GM18508 (cell line): ENCODE measurements around the gene GADL1.

Experiments
- ATAC-seq: cut with Tn5 transposase; IDR thresholded peaks from one replicate; pipeline ENCODE4 v1.9.1; 2021; ENCODE audit warnings: moderate number of reproducible peaks; ENCODE audit not compliant: insufficient read depth, unreplicated experiment

GADL1 gene, protein sequence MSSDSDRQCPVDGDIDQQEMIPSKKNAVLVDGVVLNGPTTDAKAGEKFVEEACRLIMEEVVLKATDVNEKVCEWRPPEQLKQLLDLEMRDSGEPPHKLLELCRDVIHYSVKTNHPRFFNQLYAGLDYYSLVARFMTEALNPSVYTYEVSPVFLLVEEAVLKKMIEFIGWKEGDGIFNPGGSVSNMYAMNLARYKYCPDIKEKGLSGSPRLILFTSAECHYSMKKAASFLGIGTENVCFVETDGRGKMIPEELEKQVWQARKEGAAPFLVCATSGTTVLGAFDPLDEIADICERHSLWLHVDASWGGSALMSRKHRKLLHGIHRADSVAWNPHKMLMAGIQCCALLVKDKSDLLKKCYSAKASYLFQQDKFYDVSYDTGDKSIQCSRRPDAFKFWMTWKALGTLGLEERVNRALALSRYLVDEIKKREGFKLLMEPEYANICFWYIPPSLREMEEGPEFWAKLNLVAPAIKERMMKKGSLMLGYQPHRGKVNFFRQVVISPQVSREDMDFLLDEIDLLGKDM

DNA sequence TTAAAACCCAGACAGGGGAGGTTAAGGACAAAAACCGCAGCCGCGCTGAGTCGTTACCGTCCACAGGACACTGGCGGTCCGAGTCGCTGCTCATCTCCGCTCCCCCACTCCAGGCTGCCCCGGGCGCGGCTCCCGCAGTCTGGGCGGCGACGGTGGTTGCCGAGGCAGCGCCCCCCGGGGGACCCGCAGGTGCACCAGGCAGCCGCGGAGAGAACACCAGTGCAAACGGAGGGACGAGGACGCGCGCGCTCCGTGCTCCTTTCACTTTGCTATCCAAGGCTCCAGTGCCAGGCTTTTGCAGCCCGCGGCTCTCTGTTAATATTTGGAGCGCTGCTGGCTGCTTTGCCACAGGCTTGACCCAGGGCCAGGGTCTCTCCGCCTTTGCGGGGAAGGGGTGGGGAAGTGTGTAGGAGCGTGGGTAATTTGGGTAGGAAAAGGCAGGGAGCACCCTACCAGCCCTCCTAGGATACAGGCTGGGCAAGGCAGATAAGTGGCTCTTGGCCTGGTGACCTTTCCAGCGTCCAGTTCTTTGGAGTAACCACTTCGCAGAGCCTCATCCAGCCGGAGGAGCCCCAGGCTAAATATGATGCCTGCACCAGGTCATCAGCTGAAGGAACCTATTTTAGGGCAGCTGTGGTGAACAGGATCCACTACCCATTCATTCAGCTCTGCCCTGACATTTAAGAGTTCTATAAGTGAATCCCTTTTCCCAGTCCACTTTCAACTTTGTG, at the start of gene GADL1:
Gene GADL1 (minus strand): TSS at position 141 of the 731 bp plus-strand sequence. CDS start 47 bp downstream, at position 94.
- no peak for ATAC-seq

DNA sequence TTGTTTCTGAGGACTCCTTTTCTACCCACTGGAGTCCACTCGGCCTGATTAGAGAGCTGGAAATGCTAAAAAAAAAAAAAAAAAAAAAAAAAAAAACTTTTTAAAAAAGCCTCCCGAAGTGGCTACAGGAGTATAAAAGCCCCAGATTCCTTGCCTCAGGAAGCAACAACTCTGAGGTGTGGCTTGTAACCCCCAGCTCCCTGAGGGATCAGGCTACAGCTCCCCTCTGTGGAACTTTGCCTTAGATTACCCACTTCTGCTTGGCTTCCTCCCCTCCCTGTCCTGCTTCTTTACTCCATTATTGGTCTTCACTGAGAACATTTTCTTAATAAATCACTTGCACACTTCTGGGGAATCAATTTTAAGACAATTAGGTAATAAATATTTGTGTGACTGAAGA, 49.7 kb upstream of the GADL1 start:
- ATAC-seq: no peak

DNA sequence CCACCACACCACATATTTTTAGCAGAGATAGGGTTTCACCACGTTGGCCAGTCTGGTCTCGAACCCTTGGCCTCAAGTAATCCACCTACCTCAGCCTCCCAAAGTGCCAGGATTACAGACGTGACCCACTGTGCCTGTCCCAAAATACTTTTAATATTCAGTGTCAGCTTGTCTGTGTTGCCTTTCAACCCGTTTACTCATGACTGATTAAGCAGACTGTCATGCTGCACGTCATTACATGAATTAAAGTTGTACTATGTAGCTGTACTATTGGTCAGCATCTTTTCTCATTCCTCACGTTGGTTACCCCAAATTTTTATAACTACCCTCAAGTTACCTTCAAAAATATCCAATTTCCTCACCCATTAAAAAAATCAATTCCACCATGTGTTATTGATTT, 48.7 kb upstream of the GADL1 start:
- ATAC-seq: no peak

DNA sequence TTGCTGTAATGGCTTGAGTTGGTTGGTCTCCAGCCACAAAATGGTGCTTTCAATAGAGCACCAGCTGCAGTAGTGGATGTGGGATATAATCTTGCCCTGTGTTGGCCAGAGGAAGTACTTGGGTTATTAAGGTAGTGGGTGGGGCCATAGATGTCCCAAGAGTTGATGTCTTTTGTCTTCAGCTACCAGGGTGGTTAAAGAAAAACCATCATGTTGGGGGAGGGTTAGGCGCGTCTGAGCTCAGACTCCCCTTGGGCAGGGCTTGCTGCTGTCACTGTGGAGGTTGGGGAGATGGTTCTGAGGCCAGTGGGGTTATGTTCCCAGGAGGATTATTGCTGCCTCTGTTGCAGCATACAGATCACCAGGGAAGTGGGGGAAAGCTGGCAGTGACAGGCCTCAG, 46.9 kb upstream of the GADL1 start:
- no peak for ATAC-seq

DNA sequence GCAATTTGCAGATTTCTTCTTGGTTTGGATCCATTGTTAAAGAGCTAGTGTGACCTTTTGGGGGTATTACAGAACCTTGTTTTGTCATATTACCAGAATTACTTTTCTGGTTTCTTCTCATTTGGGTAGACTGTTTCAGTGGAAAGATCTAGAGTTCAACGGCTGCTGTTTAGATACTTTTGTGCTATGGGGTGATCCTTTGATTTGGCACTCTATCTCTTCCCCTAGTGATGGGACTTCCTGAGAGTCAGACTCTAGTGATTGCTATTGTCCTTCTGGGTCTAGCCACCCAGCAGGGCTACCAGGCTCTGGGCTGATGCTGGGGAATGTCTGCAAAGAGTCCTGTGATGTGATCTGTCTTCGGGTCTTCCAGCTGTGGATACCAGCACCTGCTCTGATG, 46.3 kb upstream of the GADL1 start:
- no peak for ATAC-seq

DNA sequence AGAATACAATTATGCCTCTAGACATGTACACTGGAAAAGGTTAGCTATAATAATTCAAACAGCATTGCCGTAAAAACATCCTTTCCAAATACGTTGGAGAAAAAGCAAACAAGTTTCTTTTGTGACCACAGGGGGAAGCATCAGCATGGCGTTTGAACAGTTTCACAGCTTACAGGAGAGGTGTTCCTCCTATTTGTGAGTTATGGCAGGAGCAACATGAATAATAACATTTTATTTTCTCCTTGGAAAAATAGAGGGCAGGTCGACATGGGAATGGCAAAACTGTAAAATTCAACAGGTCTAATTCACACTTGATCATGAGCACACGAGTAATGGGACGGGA, 39.7 kb upstream of the GADL1 start:
- no peak for ATAC-seq

DNA sequence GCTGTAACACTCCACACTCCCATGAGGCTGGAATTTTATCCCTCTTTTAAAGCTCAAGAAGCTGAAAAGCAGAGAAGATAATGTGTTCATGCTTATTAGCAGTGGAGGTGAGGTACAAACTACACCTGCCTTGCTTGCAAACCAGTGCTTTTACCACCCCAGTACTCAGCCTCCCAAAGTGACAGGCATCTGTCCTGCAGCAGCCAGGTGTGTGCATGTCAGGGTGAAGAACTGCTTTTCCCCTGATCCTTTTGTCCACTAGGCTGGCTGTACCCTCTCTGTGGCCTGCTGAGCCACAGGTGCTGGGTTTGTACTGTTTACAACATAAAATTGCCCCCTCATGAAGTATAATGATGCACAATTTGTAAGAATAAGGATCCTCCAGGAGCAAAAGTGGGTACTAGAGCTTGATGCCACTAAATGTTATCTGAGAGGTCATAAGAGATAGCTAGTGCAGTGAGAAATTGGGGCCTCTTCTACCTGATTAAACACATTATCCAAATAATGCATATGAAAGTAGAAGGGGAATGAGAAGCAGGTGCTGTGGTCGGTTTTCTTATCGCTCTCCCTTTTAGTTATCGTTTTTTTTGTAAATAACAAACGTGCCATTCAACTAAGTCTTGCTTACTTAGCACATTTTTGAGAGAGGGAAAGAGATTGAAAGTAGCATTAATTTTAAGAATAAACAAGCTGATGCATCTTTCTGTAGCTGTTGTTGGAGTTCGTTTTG, 39.2 kb upstream of the GADL1 start:
- no peak for ATAC-seq

DNA sequence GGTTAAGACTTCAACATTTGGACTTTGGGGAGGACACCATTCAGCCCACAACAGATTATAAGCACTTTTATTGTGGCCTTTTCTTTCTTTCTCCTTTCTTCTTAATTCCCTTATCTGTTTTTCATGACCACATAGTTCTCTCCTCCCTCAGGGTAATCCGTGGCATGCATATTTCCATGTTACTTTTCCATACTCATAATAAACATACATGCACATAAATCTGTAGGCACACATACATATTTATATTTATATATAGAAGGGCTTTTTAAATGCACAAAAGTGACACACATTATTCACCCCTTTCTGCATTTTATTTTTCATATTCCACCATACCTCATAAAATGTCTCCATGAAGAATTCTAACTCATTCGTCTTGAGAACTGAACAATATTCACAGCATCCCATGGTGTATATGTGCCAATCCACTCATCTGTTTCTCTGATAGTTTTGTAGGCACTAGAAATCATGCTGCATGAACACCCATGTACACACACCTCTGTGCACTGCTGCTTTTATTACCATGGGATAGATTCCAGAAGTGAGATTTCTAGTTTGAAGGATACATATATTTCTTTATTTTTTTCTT, 38.1 kb upstream of the GADL1 start:
- no peak for ATAC-seq

DNA sequence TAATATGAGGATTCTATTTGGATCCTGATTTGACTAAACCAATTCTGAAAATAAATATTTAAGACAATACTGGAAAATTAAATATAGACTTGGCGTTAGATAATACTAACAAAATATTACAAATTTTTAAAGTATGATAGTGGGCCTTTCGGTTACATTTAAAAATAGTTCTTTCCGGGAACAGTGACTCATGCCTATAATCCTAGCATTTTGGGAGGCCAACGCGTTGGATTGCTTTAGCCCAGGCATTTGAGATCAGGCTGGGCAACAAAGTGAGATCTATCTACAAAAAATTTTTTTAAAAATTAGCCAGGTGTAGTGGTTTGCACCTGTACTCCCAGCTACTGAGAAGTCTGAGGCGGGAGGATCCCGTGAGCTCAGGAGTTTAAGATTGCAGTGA, 30.3 kb upstream of the GADL1 start:
- ATAC-seq: no peak

DNA sequence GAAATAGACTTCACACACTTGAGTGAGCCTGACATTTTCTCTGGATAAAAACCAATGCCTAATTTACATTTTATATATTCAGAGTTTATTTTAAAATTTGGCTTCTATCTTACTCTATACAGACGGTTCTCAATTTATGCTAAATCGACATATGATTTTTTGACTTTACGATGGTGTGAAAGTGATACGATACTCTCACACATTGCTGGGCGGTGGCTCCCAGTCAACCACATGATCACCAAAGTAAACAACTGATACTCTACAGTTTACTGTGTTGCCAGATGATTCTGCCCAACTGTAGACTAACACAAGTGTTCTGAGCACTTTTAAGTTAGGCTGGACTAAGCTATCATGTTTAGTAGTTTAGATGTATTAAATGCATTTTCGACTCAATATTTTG, 25.1 kb upstream of the GADL1 start:
- ATAC-seq: no peak

DNA sequence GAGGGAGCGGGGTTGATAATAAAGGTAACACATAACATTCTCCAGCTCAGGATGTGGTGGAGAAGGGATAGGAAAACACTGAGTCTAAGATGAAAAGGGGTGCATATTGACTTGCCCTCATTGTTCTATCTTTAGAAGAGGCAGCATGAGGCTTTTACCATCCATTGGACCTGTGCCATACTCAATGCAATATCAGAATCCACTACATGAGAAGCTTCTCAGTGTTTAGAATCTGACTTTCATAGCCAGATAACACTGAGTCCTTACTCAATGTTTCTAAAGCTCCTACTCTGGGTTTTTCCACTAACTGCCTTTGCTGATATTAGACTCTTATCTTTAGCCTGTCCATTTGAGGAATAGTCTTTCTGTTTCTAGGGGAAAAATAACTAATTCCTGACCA, 24.3 kb upstream of the GADL1 start:
- no peak for ATAC-seq

DNA sequence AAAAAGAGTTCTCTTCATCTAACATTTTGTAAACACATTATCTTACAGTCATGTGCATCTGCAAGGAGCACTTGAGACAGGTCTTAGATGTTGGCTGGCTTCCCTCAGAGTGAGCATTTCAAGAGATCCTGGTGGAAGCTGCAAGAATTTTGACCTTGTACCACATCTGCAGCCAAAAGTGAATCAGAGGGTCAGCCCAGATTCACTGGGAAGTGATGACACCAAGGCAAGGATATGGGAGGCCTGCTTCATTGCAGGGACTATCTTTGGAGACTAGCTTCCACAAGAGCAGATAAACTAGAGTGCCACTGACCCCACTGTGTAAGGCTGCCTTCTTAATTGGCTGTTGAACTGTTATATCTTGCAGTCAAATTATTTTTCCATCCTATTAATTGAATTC, 21.3 kb upstream of the GADL1 start:
- no peak for ATAC-seq

DNA sequence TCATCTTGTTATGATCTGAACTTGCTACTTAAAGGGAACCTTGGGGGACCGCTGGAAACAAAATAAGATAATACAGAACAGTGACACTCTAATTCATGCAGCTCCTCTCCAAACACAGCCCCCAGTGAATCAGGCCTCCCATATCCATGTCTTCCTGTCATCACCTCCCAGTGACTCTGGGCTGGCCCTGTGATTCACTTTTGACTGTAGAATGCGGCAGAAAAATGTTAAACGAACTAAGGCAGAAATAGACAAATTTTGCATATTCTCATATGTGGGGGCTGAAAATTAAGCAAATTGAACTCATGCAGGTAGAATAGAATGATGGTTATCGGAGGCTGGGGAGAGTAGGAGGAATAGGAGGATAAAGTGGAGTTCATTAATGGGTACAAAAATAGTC, 20.2 kb upstream of the GADL1 start:
- no peak for ATAC-seq

DNA sequence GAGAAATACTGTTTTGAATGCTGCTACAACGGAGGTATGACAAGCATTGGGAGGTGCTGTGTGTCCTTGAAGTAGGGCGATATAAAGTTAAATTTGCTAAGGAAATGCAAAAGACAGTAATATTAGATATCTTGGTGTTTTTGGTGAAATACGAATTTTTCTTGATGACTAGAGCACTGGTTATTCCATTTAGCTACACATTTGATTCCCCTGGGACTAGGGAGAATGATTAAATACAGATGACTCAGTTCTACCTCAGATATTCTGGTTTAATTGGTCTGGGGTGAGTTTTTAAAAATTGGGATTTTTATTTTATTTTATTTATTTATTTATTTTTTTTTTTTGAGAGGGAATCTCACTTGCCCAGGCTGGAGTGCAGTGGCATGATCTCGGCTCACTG, 18.7 kb upstream of the GADL1 start:
- no peak for ATAC-seq

DNA sequence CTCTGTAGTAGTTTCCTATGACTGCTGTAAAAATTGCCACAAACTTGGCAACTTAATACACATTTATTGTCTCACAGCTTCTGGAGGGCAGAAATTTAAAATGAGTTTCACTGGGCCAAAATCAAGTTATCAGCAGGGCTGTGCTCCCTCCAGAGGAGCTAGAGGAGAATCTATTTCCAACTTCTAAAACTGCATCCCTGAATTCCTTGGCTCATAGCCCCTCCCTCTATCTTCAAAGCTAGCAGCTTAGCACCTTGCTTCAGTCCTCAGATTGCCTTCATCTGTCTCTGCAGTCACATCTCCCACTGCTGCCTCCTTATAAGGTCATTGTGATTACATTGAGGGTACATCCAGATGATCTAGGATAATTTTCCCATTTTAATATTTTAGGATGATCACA, 17.8 kb upstream of the GADL1 start:
- ATAC-seq: no peak

DNA sequence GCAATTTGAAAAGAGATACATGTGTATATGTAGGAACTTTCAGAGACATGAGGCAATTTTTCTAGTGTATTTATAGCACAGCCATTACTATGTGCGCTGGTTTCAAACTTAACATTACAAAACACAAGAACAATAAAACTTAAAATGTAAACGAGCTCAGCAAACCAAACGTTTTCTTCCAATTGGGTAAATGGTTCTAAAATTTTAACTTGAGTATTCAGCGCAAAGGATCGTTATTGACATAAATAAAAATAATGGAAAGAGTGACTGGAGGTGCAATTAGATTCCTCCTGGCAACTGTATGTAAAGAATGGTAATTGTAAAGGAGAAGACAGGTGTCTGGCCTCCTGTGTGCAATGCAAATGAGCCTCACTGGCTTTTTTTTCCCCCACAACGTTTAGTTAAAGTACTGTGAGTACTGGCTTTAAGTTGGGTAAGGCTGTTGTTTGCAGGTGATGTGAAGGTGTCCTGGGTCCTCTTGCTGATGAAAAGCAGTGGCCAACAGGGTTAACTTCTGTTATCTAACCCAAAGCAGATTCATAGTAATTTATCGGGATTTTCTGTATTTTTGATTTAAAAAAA, 14.1 kb upstream of the GADL1 start:
- no peak for ATAC-seq

DNA sequence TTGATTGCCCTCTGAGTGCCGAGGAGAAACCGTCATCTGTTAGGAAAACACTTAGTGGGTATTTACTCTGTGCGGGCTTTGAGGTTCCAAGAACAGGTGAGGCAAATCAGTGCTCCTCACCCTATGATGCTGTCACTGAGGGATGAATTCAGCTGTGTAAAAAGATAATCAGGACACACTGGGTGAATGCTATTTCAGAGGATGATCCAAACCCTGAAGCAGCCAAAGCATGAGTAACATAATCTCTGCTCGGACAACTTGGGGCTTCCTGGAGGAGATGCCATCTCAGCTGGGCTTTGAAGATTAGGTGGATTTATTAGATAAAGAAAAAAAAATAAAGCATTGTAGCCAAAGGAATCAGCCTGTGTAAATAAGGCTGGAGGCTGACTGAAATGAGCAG, 10.5 kb upstream of the GADL1 start:
- ATAC-seq: no peak

DNA sequence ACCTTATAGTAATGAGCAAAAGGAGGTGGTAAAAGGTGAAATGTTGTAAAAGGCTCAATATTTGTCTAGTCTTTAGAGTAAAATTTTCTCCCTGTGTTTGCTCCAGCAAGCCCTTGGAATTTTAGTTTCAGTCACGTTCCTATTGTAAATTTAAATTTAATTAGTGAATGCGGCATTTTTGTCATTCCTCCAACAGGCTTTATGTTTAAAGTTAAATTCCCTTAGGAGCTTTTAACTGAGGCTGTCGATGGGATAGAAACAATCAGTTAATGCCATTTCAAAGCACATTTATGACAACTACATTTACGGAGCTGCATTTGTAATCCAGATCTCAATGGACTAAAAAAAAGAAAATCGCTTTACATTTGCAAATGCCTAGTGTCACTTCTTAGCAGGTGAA, 868 bp upstream of the GADL1 start:
- ATAC-seq: no peak

DNA sequence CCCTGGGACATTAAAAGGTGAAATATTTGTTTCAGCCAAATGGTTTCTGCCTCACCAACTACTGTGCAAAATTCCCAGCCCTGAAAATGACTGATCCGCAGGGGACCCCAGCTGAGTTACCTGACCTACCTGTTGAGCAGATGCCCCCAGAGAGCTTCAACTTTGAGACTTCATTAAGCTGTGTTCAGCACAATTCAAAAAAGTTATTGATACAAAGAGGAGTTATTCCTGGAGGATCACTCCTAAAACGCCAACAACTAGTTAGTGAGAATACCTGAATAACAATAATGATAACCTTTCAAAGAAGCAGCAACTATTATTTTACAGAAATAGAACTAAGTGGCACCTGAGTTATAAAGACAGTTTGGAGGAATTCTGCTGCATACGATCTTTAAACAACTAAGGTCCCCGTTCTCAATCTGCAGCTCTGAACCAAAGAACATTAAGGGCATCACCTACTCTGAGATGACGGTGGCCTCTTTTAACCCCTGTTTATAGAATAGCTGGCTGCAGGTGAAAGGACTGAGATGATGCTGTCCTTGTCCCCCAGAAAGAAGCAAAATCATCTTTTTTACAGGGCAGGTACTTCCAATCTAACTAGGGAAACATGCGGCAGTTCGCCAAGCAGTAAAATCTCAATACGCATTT, 659 bp downstream of the GADL1 start:
- no peak for ATAC-seq

DNA sequence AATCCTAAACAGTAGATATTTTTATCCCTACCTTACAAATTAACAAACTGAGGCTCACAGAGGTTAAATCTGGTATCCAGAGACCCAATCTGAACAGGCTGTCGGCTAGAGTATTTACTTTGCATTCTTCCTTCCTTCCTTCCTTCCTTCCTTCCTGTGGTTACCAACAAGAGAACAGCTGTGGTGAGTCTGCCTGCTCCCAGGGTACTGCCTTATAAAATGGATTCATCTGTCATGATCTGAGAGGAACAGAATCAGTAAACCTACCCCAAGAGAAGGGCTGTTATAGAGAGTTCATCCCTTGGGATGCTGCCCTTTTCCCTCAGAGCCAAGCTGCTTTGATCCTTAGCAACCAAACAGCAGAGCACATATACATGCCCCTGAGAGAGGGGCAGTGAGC, 3.6 kb downstream of the GADL1 start:
- ATAC-seq: no peak
